DND-41 (cell line): Measurements from ENCODE around the gene XPA.

Experiments
- ATAC-seq: fragments of 200-7000 bp; cut with Tn5 transposase; 3 replicates; pipeline ENCODE4 v1.9.1; 2021; ENCODE audit warnings: low read depth; ENCODE audit not compliant: insufficient read depth
- DNase-seq: peaks from one replicate; pipeline ENCODE4 v3.0.0-alpha.2; 2020
- H2AFZ ChIP-seq: 2 replicates; pipeline ENCODE4 v1.6.0; 2012; ENCODE audit warnings: low read depth, low read length
- H3K27ac ChIP-seq: 2 replicates; pipeline ENCODE4 v1.5.1; 2012; ENCODE audit warnings: low read length, inconsistent platforms
- H3K27me3 ChIP-seq: fragments of 200-600 bp; sonication (generic); 2 replicates; pipeline ENCODE4 v1.6.0; 2012; ENCODE audit warnings: low read length, mild to moderate bottlenecking, inconsistent platforms; ENCODE audit not compliant: insufficient read depth, poor library complexity
- H3K36me3 ChIP-seq: 2 replicates; pipeline ENCODE4 v1.5.1; 2012; ENCODE audit warnings: low read length, inconsistent platforms; ENCODE audit not compliant: insufficient read depth
- H3K4me1 ChIP-seq: 2 replicates; pipeline ENCODE4 v1.5.1; 2012; ENCODE audit warnings: mild to moderate bottlenecking, low read length; ENCODE audit not compliant: insufficient read depth
- H3K4me2 ChIP-seq: 2 replicates; pipeline ENCODE4 v1.6.0; 2012; ENCODE audit warnings: mild to moderate bottlenecking, moderate library complexity, low read length, inconsistent platforms; ENCODE audit not compliant: insufficient read depth
- H3K4me3 ChIP-seq, 2 experiments: fragments of 200-600 bp in 1 of 2; shearing (Covaris generic) in 1 of 2; 2 replicates each; pipeline ENCODE4 v1.5.1; 2012 to 2016; ENCODE audit warnings: inconsistent platforms in 2 of 2, low read length in 2 of 2, mild to moderate bottlenecking in 2 of 2, low read depth in 1 of 2, moderate library complexity in 1 of 2
- H3K79me2 ChIP-seq: 2 replicates; pipeline ENCODE4 v1.6.0; 2012; ENCODE audit warnings: low read length, inconsistent platforms; ENCODE audit not compliant: insufficient read depth
- H3K9ac ChIP-seq: 2 replicates; pipeline ENCODE4 v1.6.0; 2012; ENCODE audit warnings: low read depth, mild to moderate bottlenecking, inconsistent platforms, low read length, moderate library complexity
- H3K9me3 ChIP-seq: 2 replicates; pipeline ENCODE4 v1.5.1; 2012; ENCODE audit warnings: low read length, moderate library complexity, mild to moderate bottlenecking, inconsistent platforms; ENCODE audit not compliant: insufficient read depth, severe bottlenecking
- H4K20me1 ChIP-seq: 2 replicates; pipeline ENCODE4 v1.6.0; 2012; ENCODE audit warnings: low read length; ENCODE audit not compliant: insufficient read depth
- CTCF ChIP-seq: IDR thresholded peaks from 2 replicates; pipeline ENCODE4 v1.5.1; 2012; ENCODE audit warnings: borderline replicate concordance, low read length, moderate library complexity, mild to moderate bottlenecking; ENCODE audit not compliant: poor library complexity, severe bottlenecking; ENCODE audit errors: extremely low read depth
- EZH2 ChIP-seq: IDR thresholded peaks from 3 replicates; pipeline ENCODE4 v1.6.1; 2012; ENCODE audit warnings: borderline replicate concordance, low read depth, mild to moderate bottlenecking, moderate library complexity, low read length, inconsistent platforms; ENCODE audit not compliant: severe bottlenecking

Gene XPA

GRCh38 chr9:97647996-97648395 lies 49.1 kb downstream of the XPA start:
- ATAC-seq (no peak), DNase-seq (no peak)
- Histone ChIP-seq H3K4me3 (no peak overlapping the region), H3K27me3 (no peaks in the 10 kb centered on the region), H3K27ac (no peak overlapping the region), H3K4me1 (no peaks in the 10 kb centered on the region), H3K9ac (no peak overlapping the region), H3K79me2 (peaks cover 15% of the 10 kb centered on the region), H3K9me3 (no peaks in the 10 kb centered on the region), H2AFZ (no peak overlapping the region), H3K4me2 (no peak overlapping the region), H3K36me3 (peaks cover 89% of the 10 kb centered on the region), H4K20me1 (peaks cover 4% of the 10 kb centered on the region; the same call in 1 of the 2 replicates)
- TF ChIP-seq CTCF (no peak), EZH2 (no peak)

DNA sequence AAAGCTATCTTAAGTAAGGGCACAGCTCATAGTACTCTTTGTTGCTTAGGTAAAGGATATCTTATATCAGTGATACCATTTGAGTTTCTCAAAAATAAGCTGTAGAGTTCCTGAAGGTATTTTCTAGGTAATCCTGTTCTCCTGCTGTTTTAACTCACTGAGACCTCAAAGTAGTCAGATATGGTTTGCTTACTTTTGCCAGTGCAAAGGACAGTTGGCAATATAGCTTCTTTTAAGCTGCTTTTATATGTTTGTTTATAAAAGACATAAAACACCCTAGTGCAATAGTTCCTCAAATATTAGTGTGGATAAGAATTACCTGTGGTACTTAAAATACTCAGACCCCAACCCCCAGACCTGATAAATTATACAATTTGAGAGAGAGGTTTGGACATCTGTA lies 51.4 kb downstream of the XPA start:
- Histone ChIP-seq H3K4me2 (no peak overlapping the region), H3K9me3 (no peaks in the 10 kb centered on the region), H3K36me3 (peaks cover 87% of the 10 kb centered on the region), H3K9ac (no peak overlapping the region), H3K27ac (no peak overlapping the region), H3K4me1 (no peaks in the 10 kb centered on the region), H2AFZ (no peak overlapping the region), H4K20me1 (peaks cover 5% of the 10 kb centered on the region; the same call in 1 of the 2 replicates), H3K79me2 (peaks cover 32% of the 10 kb centered on the region), H3K4me3 (no peak overlapping the region), H3K27me3 (no peaks in the 10 kb centered on the region)
- no peak for DNase-seq
- TF ChIP-seq CTCF (no peak), EZH2 (no peak)
- ATAC-seq: no peak

- H3K4me2 ChIP-seq: no peak overlapping the region
- no peaks in the 10 kb centered on the region for H3K9me3 ChIP-seq
- TF ChIP-seq EZH2: no peak
- no peak for TF ChIP-seq CTCF
- H3K27me3 ChIP-seq: no peaks in the 10 kb centered on the region
- ATAC-seq: no peak
- no peak overlapping the region for H3K9ac ChIP-seq
- H3K27ac ChIP-seq: no peak overlapping the region
- H3K79me2 ChIP-seq: peaks cover 84% of the 10 kb centered on the region
- peaks cover 61% of the 10 kb centered on the region for H3K36me3 ChIP-seq
- H3K4me3 ChIP-seq: no peak overlapping the region
- no peak for DNase-seq
- H4K20me1 ChIP-seq: peaks cover 42% of the 10 kb centered on the region; the same call in 1 of the 2 replicates
- H3K4me1 ChIP-seq: peaks cover 34% of the 10 kb centered on the region
- H2AFZ ChIP-seq: no peak overlapping the region
Measured at GRCh38 chr9:97640325-97640724, 56.8 kb downstream of the XPA start.

- DNase-seq (no peak), ATAC-seq (no peak)
- Histone ChIP-seq H3K36me3 (peaks cover 50% of the 10 kb centered on the region), H2AFZ (no peak overlapping the region), H3K4me3 (no peak overlapping the region), H3K9me3 (no peaks in the 10 kb centered on the region), H3K27ac (no peak overlapping the region), H3K4me1 (peaks cover 45% of the 10 kb centered on the region), H3K27me3 (no peaks in the 10 kb centered on the region), H3K79me2 (peaks cover 89% of the 10 kb centered on the region), H4K20me1 (peaks cover 53% of the 10 kb centered on the region), H3K9ac (no peak overlapping the region), H3K4me2 (peak overlapping the region; percentile 41; the same call in 1 of the 2 replicates)
- TF ChIP-seq CTCF (no peak), EZH2 (no peak)
Measured at GRCh38 chr9:97638666-97639065, 58.5 kb downstream of the XPA start.
